NT2/D1 (cell line): ENCODE results near the gene SLAMF6.

Experiments
- DNase-seq: peaks from one replicate; pipeline ENCODE4 v3.0.0-alpha.2; 2011; ENCODE audit warnings: low read depth, low spot score
- H3K27me3 ChIP-seq: 2 replicates; pipeline ENCODE4 v1.6.0; 2011; ENCODE audit warnings: mild to moderate bottlenecking; ENCODE audit not compliant: insufficient read length, insufficient read depth
- H3K36me3 ChIP-seq: 2 replicates; pipeline ENCODE4 v1.6.1; 2011; ENCODE audit warnings: mild to moderate bottlenecking, low read length, mixed read lengths; ENCODE audit not compliant: insufficient read depth, insufficient read length
- H3K4me1 ChIP-seq: 2 replicates; pipeline ENCODE4 v1.5.1; 2011; ENCODE audit not compliant: insufficient read depth, insufficient read length
- H3K4me3 ChIP-seq: 2 replicates; pipeline ENCODE4 v1.5.1; 2011; ENCODE audit warnings: low read depth; ENCODE audit not compliant: insufficient read length
- H3K9ac ChIP-seq: 2 replicates; pipeline ENCODE4 v1.6.0; 2011; ENCODE audit warnings: low read depth; ENCODE audit not compliant: insufficient read length
- H3K9me3 ChIP-seq: 2 replicates; pipeline ENCODE4 v1.5.1; 2011; ENCODE audit warnings: mild to moderate bottlenecking, low read length; ENCODE audit not compliant: insufficient read depth
- SUZ12 ChIP-seq: IDR thresholded peaks from 2 replicates; pipeline ENCODE4 v1.6.1; 2011; ENCODE audit not compliant: insufficient read length, insufficient read depth; ENCODE audit errors: extremely low read depth
- YY1 ChIP-seq: IDR thresholded peaks from 2 replicates; pipeline ENCODE4 v1.6.1; 2011; ENCODE audit not compliant: insufficient read length, insufficient read depth
- ZNF274 ChIP-seq: IDR thresholded peaks from 2 replicates; pipeline ENCODE4 v1.6.1; 2011; ENCODE audit warnings: mild to moderate bottlenecking, low read depth, low read length

SLAMF6 gene

DNA sequence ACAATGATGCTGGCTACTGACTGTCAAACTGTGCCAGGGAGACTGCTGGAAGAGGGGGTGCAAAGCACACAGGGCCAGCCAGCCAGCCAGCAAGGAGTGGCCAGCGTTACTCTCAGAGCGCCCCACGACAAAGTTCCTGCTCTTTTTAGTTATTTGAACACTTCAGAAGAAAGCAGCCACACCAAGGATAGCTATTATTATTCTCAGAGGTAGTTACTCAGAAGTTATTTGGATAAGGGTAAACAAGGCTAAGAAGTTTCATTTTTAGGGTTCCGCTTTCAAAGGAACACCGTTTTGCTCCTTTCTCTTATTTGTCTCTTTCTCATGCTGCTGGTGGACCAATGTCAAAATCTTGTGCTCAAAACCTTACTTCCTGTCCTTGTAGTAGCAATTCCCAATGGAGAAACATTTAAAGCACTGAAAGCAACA, 62.8 kb downstream of the SLAMF6 start:
- DNase-seq = no peak
- TF ChIP-seq SUZ12 (no peak), ZNF274 (no peak), YY1 (no peak)

DNA sequence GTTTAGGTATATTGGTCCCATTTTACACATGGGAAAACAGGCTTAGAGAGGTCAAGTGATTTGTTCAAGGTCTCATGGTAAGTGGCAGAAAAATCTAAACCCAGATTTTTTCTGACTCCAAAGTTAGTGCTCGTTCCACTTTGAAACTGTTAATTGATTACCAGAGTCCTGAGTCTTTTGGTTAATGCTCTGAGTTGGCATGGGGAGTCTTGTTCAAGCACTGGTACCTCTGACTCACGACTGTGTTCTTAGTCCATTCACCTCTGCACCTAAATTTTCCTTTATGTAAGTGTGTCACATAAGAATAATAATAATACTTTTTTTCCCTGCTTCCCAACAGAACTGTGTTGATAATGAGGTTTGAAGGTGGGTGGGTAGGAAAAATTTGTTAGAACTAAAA, 63.4 kb downstream of the SLAMF6 start:
- Histone ChIP-seq H3K4me3 (no peak overlapping the region), H3K9ac (no peak overlapping the region), H3K36me3 (no peaks in the 10 kb centered on the region), H3K9me3 (no peaks in the 10 kb centered on the region), H3K27me3 (no peaks in the 10 kb centered on the region), H3K4me1 (peaks cover 2% of the 10 kb centered on the region)
- no peak for DNase-seq
- TF ChIP-seq YY1 (no peak), ZNF274 (no peak), SUZ12 (no peak)

More for the DNA sequence above, 62.8 kb downstream of the SLAMF6 start:
- peaks cover 3% of the 10 kb centered on the region for H3K4me1 ChIP-seq
- H3K36me3 ChIP-seq = no peaks in the 10 kb centered on the region
- no peaks in the 10 kb centered on the region for H3K27me3 ChIP-seq
- no peak overlapping the region for H3K9ac ChIP-seq
- H3K9me3 ChIP-seq = no peaks in the 10 kb centered on the region
- no peak overlapping the region for H3K4me3 ChIP-seq

DNA sequence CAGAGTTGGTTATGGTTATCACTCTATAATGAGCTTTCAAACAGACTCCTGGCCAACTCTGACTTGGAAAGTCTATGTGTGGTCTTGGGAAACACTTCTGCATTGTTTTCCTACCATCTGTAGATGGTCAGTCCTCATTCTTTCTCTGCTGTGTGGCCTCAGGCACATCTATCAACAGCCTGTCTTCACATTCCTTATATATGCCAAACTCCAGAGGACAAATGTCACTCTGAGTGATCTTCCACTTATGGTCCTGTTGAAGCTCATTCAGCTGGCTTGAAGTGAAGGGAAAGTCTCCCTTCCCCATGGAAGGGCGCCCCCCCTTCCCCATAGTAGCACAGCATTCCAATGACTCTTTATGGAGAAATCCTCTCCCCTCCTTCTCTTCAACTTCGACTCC, 64.0 kb downstream of the SLAMF6 start:
- H3K36me3 ChIP-seq = no peaks in the 10 kb centered on the region
- no peak for DNase-seq
- H3K4me3 ChIP-seq = no peak overlapping the region
- no peak for TF ChIP-seq YY1
- TF ChIP-seq SUZ12 = no peak
- TF ChIP-seq ZNF274 = no peak
- no peak overlapping the region for H3K9ac ChIP-seq
- peaks cover 2% of the 10 kb centered on the region for H3K4me1 ChIP-seq
- no peaks in the 10 kb centered on the region for H3K9me3 ChIP-seq
- H3K27me3 ChIP-seq = no peaks in the 10 kb centered on the region

DNA sequence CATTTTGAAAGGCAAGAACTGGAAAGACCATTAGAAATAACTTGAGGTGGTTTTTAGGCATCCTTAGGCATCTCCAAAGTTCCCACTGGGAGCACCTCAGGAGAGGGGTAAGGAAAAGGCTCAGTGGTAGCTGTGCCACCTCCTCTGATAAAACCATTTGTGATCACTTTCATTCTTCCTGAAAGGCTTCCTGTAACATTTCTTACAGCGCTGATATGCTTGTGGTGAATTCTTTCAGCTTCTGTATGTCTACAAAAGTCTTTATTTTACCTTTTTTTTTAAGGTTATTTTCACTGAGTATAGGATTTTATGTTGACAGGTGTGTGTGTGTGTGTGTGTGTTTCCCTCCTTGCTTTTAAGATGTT, 67.9 kb downstream of the SLAMF6 start:
- TF ChIP-seq ZNF274 = no peak
- no peak for TF ChIP-seq YY1
- no peak for TF ChIP-seq SUZ12
- Histone ChIP-seq H3K36me3 (no peaks in the 10 kb centered on the region), H3K4me3 (no peak overlapping the region), H3K27me3 (no peaks in the 10 kb centered on the region), H3K4me1 (peaks cover 1% of the 10 kb centered on the region), H3K9ac (no peak overlapping the region), H3K9me3 (no peaks in the 10 kb centered on the region)
- no peak for DNase-seq

DNA sequence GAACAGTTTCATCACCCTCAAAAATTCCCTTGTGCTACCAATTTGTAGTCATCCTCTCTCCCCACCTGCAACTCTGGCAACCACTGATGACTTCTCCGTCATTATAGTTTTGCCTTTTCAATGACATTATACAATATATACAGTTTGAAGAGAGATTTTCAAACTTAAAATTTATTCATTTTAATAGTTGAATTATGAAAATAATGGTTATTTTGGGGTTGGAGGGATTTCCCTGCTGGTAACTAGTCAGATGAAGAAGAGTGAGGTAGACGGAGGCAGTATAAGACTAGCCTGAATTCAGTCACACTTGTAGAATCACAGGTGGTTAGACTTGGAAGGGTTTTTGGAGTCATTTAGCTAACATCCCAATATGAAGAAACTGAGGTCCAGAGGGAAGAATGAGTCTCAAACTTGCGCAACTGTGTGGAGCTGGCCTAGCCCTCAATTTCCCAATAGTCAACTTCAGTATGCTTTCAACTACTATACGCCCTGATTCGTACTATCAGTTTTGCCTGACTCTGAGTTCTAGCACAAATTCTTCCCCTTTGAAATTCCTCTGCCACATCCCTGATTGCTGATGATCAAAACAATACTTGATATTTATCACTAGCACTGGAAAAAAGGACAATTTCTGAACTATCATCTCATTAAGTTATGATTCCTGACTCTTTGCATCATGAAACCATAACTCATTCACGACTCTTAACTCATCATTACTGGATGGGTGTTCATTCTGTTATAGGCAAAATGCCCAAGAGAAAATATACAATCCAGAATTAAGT, 68.5 kb downstream of the SLAMF6 start:
- no peaks in the 10 kb centered on the region for H3K9me3 ChIP-seq
- no peaks in the 10 kb centered on the region for H3K36me3 ChIP-seq
- no peak overlapping the region for H3K9ac ChIP-seq
- no peaks in the 10 kb centered on the region for H3K27me3 ChIP-seq
- H3K4me1 ChIP-seq = no peaks in the 10 kb centered on the region
- H3K4me3 ChIP-seq = no peak overlapping the region
- no peak for DNase-seq
- TF ChIP-seq YY1 = no peak
- TF ChIP-seq SUZ12 = no peak
- TF ChIP-seq ZNF274 = no peak

DNA sequence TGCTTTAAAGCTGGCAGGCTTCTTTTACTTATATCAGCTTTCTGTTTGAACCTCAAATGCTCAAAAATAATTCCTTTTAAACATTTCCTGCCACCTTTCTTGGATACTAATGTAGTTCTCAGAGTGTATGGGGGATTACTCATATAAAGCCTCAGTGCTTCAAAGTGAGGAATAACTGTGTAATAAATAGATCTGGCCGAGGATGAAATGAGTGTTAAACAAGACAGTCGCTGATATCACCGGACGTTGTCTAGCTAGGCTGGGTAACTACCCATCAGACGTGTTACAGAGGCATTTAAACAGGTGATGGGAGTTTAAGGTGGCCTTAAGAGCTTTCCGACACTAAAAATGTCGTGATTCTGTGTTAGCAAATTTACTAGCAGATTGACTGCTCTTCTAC, 69.6 kb downstream of the SLAMF6 start:
- no peak overlapping the region for H3K9ac ChIP-seq
- H3K4me3 ChIP-seq = no peak overlapping the region
- no peak for DNase-seq
- no peak for TF ChIP-seq SUZ12
- TF ChIP-seq ZNF274 = no peak
- TF ChIP-seq YY1 = no peak
- H3K9me3 ChIP-seq = no peaks in the 10 kb centered on the region
- H3K4me1 ChIP-seq = no peaks in the 10 kb centered on the region
- no peaks in the 10 kb centered on the region for H3K27me3 ChIP-seq
- no peaks in the 10 kb centered on the region for H3K36me3 ChIP-seq

DNA sequence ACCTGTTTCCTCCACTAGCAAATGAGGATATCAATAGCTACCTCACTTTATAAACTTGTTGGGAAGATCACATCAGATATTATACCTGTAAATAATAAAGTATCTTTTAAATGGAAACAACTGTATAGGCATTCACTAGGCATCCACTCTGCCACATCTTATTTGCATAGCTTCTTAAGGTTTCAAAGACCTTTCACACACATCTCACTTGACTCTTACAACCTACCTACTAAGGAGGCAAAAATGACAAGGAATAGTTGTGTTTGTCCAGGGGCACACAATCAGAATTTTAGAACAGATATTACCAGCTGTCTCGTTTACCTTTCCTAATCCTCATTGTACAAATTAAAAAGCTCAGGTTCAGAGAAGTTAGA, 71.2 kb downstream of the SLAMF6 start:
- TF ChIP-seq SUZ12 = no peak
- TF ChIP-seq YY1 = no peak
- no peak for TF ChIP-seq ZNF274
- Histone ChIP-seq H3K36me3 (no peaks in the 10 kb centered on the region), H3K4me1 (no peaks in the 10 kb centered on the region), H3K9me3 (no peaks in the 10 kb centered on the region), H3K27me3 (no peaks in the 10 kb centered on the region), H3K9ac (no peak overlapping the region), H3K4me3 (no peak overlapping the region)
- DNase-seq = no peak
